Suprapubic skin (tissue), 4 donors: ENCODE results near the gene KLHDC9.

ENCODE experiments used
- EP300 ChIP-seq: sonication (generic); formaldehyde crosslinking; IDR thresholded peaks from one replicate; pipeline ENCODE4 v1.6.1; 2017; ENCODE audit warnings: antibody characterized with exemption
- POLR2A ChIP-seq, 2 donors: fragments of 450-650 bp; IDR thresholded peaks; one replicate each; pipeline ENCODE4 v1.6.1; 2017; ENCODE audit warnings: antibody characterized with exemption in 2 of 2, mild to moderate bottlenecking in 2 of 2, moderate library complexity in 2 of 2
- POLR2AphosphoS5 ChIP-seq, 3 donors: sonication (generic); formaldehyde crosslinking; IDR thresholded peaks; one replicate each; pipeline ENCODE4 v1.6.1; 2017; ENCODE audit warnings: antibody characterized with exemption in 3 of 3
- TF ChIP-seq, protein P1 (sequence below), 2 donors: fragments of 200-600 bp in 1 of 2; fragments of 450-650 bp in 1 of 2; sonication (generic) in 1 of 2; IDR thresholded peaks; one replicate each; pipeline ENCODE4 v1.5.1; 2016 to 2019; ENCODE audit warnings: antibody characterized with exemption in 2 of 2, mild to moderate bottlenecking in 1 of 2, moderate library complexity in 1 of 2

DNA sequence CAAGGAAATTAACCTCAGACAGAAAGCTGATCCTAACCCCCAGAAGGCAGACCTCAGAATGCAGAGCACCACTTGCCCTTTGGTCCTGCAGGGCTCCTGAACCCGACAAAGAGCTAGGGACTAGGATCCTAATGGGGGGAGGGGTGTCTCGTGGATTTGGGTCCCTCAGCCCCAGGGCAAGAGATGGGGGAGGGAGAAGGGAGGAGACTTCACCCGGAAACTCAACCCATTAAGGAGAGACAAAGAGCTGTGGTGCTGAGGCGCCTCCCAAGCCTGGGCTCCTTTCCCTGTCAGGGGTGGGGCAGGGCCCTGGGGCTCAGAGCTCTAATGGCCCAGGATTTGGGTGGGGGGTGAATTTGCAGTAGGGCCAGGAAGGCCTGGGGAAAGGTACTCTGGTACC, 11.7 kb upstream of the KLHDC9 start:
- TF ChIP-seq, protein P1, sequence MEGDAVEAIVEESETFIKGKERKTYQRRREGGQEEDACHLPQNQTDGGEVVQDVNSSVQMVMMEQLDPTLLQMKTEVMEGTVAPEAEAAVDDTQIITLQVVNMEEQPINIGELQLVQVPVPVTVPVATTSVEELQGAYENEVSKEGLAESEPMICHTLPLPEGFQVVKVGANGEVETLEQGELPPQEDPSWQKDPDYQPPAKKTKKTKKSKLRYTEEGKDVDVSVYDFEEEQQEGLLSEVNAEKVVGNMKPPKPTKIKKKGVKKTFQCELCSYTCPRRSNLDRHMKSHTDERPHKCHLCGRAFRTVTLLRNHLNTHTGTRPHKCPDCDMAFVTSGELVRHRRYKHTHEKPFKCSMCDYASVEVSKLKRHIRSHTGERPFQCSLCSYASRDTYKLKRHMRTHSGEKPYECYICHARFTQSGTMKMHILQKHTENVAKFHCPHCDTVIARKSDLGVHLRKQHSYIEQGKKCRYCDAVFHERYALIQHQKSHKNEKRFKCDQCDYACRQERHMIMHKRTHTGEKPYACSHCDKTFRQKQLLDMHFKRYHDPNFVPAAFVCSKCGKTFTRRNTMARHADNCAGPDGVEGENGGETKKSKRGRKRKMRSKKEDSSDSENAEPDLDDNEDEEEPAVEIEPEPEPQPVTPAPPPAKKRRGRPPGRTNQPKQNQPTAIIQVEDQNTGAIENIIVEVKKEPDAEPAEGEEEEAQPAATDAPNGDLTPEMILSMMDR (IDR thresholded peaks at IDR 0.05), result no peak
- TF ChIP-seq POLR2A (IDR thresholded peaks at IDR 0.05) (no peak), POLR2AphosphoS5 (IDR thresholded peaks at IDR 0.05) (no peak), EP300 (no peak)
